PC-3 (cell line): Measurements from ENCODE around the gene UNC13D. TPM values are rescaled to one million over a fixed set of nuclear protein-coding genes. Genes with fewer than 3 reads are reported as not detected.

ENCODE experiments used
- ATAC-seq: fragments of 200-7000 bp; cut with Tn5 transposase; 2 replicates; pipeline ENCODE4 v1.9.1; 2020; ENCODE audit warnings: mild to moderate bottlenecking, moderate library complexity
- BruUV-seq: library from RNA; stranded (reverse); fragments of 400-500 nt; replicated peaks from 2 replicates; lab custom pipeline; 2021; lab: Mats Ljungman, UMichigan
- CTCF ChIA-PET: fragments of 300-600 bp; sonication (Branson Sonifier 250); formaldehyde crosslinking; loops from one replicate; lab custom pipeline; 2022; ENCODE audit warnings: antibody characterized with exemption; lab: Charles Lee
- POLR2A ChIA-PET: fragments of 300-600 bp; sonication (Branson Sonifier 250); formaldehyde crosslinking; loops from one replicate; lab custom pipeline; 2022; ENCODE audit warnings: antibody characterized with exemption; ENCODE audit not compliant: unreplicated experiment; lab: Charles Lee
- DNase-seq: peaks from one replicate; pipeline ENCODE4 v3.0.0-alpha.2; 2015
- H2AFZ ChIP-seq: fragments of 300-600 bp; sonication (generic); 2 replicates; pipeline ENCODE4 v1.6.0; 2016; ENCODE audit warnings: antibody characterized with exemption, low read length
- H3F3A ChIP-seq: fragments of 300-600 bp; sonication (generic); one replicate; pipeline ENCODE4 v1.6.0; 2017; ENCODE audit warnings: antibody characterized with exemption, low read length, control low read depth, mild to moderate bottlenecking; ENCODE audit not compliant: unreplicated experiment
- H3K27ac ChIP-seq: fragments of 300-600 bp; sonication (generic); 2 replicates; pipeline ENCODE4 v1.5.1; 2016; ENCODE audit warnings: mild to moderate bottlenecking, low read length
- H3K27me3 ChIP-seq: fragments of 300-600 bp; sonication (generic); 2 replicates; pipeline ENCODE4 v1.6.1; 2016; ENCODE audit warnings: low read length, mixed read lengths
- H3K36me3 ChIP-seq: fragments of 300-600 bp; sonication (generic); 2 replicates; pipeline ENCODE4 v1.6.1; 2016; ENCODE audit warnings: low read depth, mixed run types, low read length, mixed read lengths
- H3K4me1 ChIP-seq: fragments of 300-600 bp; sonication (generic); 2 replicates; pipeline ENCODE4 v1.5.1; 2016; ENCODE audit warnings: low read length; ENCODE audit not compliant: insufficient read depth
- H3K4me2 ChIP-seq: fragments of 300-600 bp; sonication (generic); 2 replicates; pipeline ENCODE4 v1.6.0; 2016; ENCODE audit warnings: low read length
- H3K4me3 ChIP-seq: fragments of 300-600 bp; sonication (generic); 2 replicates; pipeline ENCODE4 v1.5.1; 2016; ENCODE audit warnings: mild to moderate bottlenecking, low read length, mixed read lengths
- H3K79me2 ChIP-seq: fragments of 300-600 bp; sonication (generic); 2 replicates; pipeline ENCODE4 v1.6.1; 2017; ENCODE audit warnings: low read length, mixed read lengths
- H3K9ac ChIP-seq: fragments of 300-600 bp; sonication (generic); 2 replicates; pipeline ENCODE4 v1.6.0; 2016; ENCODE audit warnings: mild to moderate bottlenecking, low read length
- H3K9me2 ChIP-seq: fragments of 300-600 bp; sonication (generic); replicated peaks from 2 replicates; pipeline ENCODE4 v1.6.1; 2016; ENCODE audit warnings: mixed run types, low read length, mixed read lengths
- H3K9me3 ChIP-seq: fragments of 300-600 bp; sonication (generic); 2 replicates; pipeline ENCODE4 v1.6.1; 2016; ENCODE audit warnings: low read length, mixed read lengths
- H4K20me1 ChIP-seq: fragments of 300-600 bp; sonication (generic); 2 replicates; pipeline ENCODE4 v1.6.1; 2016; ENCODE audit warnings: low read length, mixed read lengths
- EZH2 ChIP-seq: fragments of 300-600 bp; sonication (generic); IDR thresholded peaks from one replicate; pipeline ENCODE4 v1.6.1; 2017; ENCODE audit warnings: antibody characterized with exemption, mild to moderate bottlenecking, low read length; ENCODE audit not compliant: unreplicated experiment
- EZH2phosphoT487 ChIP-seq: fragments of 300-600 bp; sonication (generic); IDR thresholded peaks from 2 replicates; pipeline ENCODE4 v1.6.1; 2018; ENCODE audit warnings: mild to moderate bottlenecking, antibody characterized with exemption, low read length, borderline replicate concordance
- intact Hi-C: fragments of 100-400 bp; cut with micrococcal nuclease; formaldehyde crosslinking; loops from 2 replicates; pipeline ENCODE4 v1.9.0; 2023
- total RNA-seq: library from RNA; depleted of rRNA; stranded (reverse); fragments of >200 nt; gene quantifications from 2 replicates; pipeline ENCODE4 v1.2.3, GENCODE V29; 2014
- TF ChIP-seq, protein P1 (sequence below): fragments of 300-600 bp; sonication (generic); conservative IDR thresholded peaks from 2 replicates; pipeline ENCODE4 v1.5.1; 2017; ENCODE audit warnings: antibody characterized with exemption, low read depth, mild to moderate bottlenecking, low read length

Gene UNC13D
- total RNA-seq, 1 experiment from 2014 or later: 43.9 TPM

DNA sequence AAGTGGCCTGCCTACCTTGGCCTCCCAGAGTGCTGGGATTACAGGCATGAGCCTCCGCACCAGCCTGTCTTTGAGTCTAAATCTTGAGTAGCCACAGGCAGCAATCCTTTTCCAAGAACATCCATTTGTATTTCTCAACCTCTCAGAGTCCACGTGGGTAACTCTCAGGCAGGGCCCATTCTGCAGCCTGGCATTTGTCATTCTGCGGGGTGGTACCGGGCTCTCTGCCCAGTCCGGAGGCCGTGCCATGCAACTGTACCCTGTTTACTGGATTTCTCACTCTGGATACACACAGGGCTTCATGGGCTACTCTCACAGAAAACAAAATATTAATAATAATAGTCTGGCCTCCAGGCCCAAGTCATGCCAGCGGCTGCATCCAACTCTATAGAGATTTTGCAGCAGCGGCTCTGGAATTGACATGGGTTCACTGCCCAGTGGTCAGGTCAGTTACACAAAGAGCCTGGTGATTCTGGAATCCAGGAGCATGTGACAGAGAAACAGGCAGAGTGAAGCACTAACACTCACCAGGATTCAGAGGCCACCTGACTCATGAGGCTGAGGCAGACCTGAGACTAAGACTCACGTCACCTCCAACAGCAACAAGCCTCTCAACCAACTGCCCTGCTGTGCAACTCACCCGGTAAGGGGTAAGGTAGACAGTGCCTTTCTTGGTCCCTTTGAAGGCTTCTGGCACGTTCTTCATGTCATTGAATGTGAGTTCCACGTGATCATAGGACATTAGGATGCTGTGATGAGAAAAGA, 6.9 kb upstream of the UNC13D start:
- CTCF ChIA-PET: no interaction called here
- ATAC-seq (no peak), DNase-seq (no peak)
- H3K9ac ChIP-seq: no peak overlapping the region
- TF ChIP-seq, protein P1, sequence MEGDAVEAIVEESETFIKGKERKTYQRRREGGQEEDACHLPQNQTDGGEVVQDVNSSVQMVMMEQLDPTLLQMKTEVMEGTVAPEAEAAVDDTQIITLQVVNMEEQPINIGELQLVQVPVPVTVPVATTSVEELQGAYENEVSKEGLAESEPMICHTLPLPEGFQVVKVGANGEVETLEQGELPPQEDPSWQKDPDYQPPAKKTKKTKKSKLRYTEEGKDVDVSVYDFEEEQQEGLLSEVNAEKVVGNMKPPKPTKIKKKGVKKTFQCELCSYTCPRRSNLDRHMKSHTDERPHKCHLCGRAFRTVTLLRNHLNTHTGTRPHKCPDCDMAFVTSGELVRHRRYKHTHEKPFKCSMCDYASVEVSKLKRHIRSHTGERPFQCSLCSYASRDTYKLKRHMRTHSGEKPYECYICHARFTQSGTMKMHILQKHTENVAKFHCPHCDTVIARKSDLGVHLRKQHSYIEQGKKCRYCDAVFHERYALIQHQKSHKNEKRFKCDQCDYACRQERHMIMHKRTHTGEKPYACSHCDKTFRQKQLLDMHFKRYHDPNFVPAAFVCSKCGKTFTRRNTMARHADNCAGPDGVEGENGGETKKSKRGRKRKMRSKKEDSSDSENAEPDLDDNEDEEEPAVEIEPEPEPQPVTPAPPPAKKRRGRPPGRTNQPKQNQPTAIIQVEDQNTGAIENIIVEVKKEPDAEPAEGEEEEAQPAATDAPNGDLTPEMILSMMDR: no peak
- TF ChIP-seq EZH2phosphoT487: no peak
- no peak for TF ChIP-seq EZH2
- POLR2A ChIA-PET: no interaction called here
- intact Hi-C loops: no loop called here
- H3K36me3 ChIP-seq: peaks cover 31% of the 10 kb centered on the region; the same call in 1 of the 2 replicates
- no peaks in the 10 kb centered on the region for H3K9me3 ChIP-seq
- H4K20me1 ChIP-seq: no peaks in the 10 kb centered on the region
- peak overlapping the region; percentile 12; the same call in 1 of the 2 replicates for H3K27ac ChIP-seq
- H3F3A ChIP-seq: no peaks in the 10 kb centered on the region
- BruUV-seq: no TSS peak
- no peaks in the 10 kb centered on the region for H3K27me3 ChIP-seq
- H3K4me1 ChIP-seq: peaks cover 33% of the 10 kb centered on the region
- H3K79me2 ChIP-seq: peaks cover 24% of the 10 kb centered on the region
- no peak overlapping the region for H2AFZ ChIP-seq
- no peaks in the 10 kb centered on the region for H3K9me2 ChIP-seq
- H3K4me2 ChIP-seq: no peak overlapping the region
- no peak overlapping the region for H3K4me3 ChIP-seq

DNA sequence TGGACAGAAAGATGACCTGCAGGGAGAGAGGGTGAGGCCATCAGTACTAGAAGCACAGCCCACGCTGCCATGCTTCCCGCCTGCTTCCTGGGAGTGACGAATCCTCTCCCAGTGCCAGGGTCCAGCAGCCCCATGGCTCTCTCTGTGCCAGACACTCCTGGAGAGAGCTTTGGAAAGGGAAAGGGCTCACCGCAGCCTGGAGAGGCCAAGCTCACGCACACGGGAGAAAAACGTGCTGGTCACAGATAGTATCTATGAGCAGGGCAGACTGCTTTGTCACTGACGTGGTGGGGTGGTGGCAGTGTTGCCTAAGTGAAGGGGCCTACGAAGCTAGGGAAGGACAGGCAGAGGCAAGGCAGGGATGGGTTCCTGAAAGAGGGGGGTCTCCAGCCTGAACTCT, 5.5 kb upstream of the UNC13D start:
- Histone ChIP-seq H3K36me3 (peaks cover 31% of the 10 kb centered on the region; the same call in 1 of the 2 replicates), H3K79me2 (peaks cover 22% of the 10 kb centered on the region), H3K4me2 (no peak overlapping the region), H3K27me3 (no peaks in the 10 kb centered on the region), H3K27ac (no peak overlapping the region), H2AFZ (no peak overlapping the region), H4K20me1 (no peaks in the 10 kb centered on the region), H3K9me2 (no peaks in the 10 kb centered on the region), H3K4me1 (peaks cover 45% of the 10 kb centered on the region), H3K9ac (no peak overlapping the region), H3K4me3 (no peak overlapping the region), H3K9me3 (no peaks in the 10 kb centered on the region), H3F3A (peaks cover 5% of the 10 kb centered on the region)
- intact Hi-C loops: loop anchor here (5.0 kb wide), 1 partner anchor 77 kb away; no protein-coding TSS in a partner anchor
- DNase-seq (no peak), ATAC-seq (no peak)
- TF ChIP-seq, protein P1: no peak
- TF ChIP-seq EZH2phosphoT487 (no peak), EZH2 (no peak)
- POLR2A ChIA-PET: no interaction called here
- BruUV-seq: no TSS peak
- CTCF ChIA-PET: interaction anchor here (1.0 kb wide), 1 partner anchor 21 kb away, joined by 3 read pairs; no protein-coding TSS in a partner anchor

DNA sequence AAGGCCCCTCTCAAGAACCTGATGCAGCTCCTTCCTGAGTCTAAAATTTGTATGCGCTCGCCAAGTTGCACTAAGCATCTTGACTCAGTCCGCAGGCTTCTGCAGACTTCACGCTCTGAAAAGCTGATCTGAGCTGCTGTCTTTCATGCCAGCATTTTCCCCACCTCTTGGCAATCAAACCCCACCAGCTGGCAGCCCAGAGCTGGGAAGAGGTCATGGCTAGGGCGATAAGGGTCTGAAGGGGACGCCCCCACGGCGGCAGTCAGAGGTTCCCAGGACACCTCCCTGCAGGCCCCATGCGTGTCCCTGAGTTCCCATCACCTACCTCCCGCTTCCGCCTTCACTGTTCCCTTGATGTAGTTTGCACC, 5.1 kb upstream of the UNC13D start:
- Histone ChIP-seq H3K4me2 (no peak overlapping the region), H2AFZ (no peak overlapping the region), H4K20me1 (no peaks in the 10 kb centered on the region), H3K9me3 (no peaks in the 10 kb centered on the region), H3F3A (peaks cover 5% of the 10 kb centered on the region), H3K27ac (no peak overlapping the region), H3K9me2 (no peaks in the 10 kb centered on the region), H3K36me3 (peaks cover 31% of the 10 kb centered on the region; the same call in 1 of the 2 replicates), H3K4me1 (peaks cover 45% of the 10 kb centered on the region), H3K79me2 (peaks cover 18% of the 10 kb centered on the region), H3K27me3 (no peaks in the 10 kb centered on the region), H3K4me3 (no peak overlapping the region), H3K9ac (no peak overlapping the region)
- intact Hi-C loops: loop anchor here (5.0 kb wide), 1 partner anchor 77 kb away; no protein-coding TSS in a partner anchor
- DNase-seq (no peak), ATAC-seq (no peak)
- ChIA-PET CTCF (interaction anchor here (1.0 kb wide), 1 partner anchor 21 kb away, joined by 3 read pairs; no protein-coding TSS in a partner anchor), POLR2A (no interaction called here)
- TF ChIP-seq EZH2 (no peak), EZH2phosphoT487 (no peak)
- TF ChIP-seq, protein P1: no peak
- BruUV-seq: no TSS peak
